DOHH2 (cell line): ENCODE results near the gene CDKL4.

Source experiments
- H3F3A ChIP-seq: fragments of 200-600 bp; sonication (generic), shearing (Covaris generic); 2 replicates; pipeline ENCODE4 v1.6.0; 2016; ENCODE audit warnings: antibody characterized with exemption, mild to moderate bottlenecking; ENCODE audit not compliant: control insufficient read depth, insufficient read depth
- H3K27ac ChIP-seq: fragments of 200-600 bp; sonication (generic); 2 replicates; pipeline ENCODE4 v1.5.1; 2014; ENCODE audit warnings: low read depth, mild to moderate bottlenecking, low read length, moderate library complexity
- H3K27me3 ChIP-seq: fragments of 200-600 bp; sonication (generic); 2 replicates; pipeline ENCODE4 v1.6.1; 2014; ENCODE audit warnings: mild to moderate bottlenecking, low read length, mixed read lengths; ENCODE audit not compliant: control insufficient read depth
- H3K36me3 ChIP-seq: fragments of 200-600 bp; sonication (generic); 2 replicates; pipeline ENCODE4 v1.6.1; 2014; ENCODE audit warnings: mild to moderate bottlenecking, low read length, moderate library complexity, mixed read lengths; ENCODE audit not compliant: control insufficient read depth
- H3K4me1 ChIP-seq: fragments of 200-600 bp; sonication (generic); 2 replicates; pipeline ENCODE4 v1.6.1; 2014; ENCODE audit warnings: mild to moderate bottlenecking, low read length, mixed read lengths; ENCODE audit not compliant: control insufficient read depth
- H3K4me2 ChIP-seq: fragments of 200-600 bp; sonication (generic); 2 replicates; pipeline ENCODE4 v1.6.0; 2014; ENCODE audit warnings: mild to moderate bottlenecking, low read length, moderate library complexity
- H3K4me3 ChIP-seq: fragments of 200-600 bp; sonication (generic); 2 replicates; pipeline ENCODE4 v1.5.1; 2014; ENCODE audit warnings: mild to moderate bottlenecking, low read length, mixed read lengths
- H3K79me2 ChIP-seq: fragments of 200-600 bp; sonication (generic); 2 replicates; pipeline ENCODE4 v1.6.1; 2014; ENCODE audit warnings: mild to moderate bottlenecking, low read length, mixed read lengths; ENCODE audit not compliant: control insufficient read depth
- H3K9me2 ChIP-seq: fragments of 200-600 bp; sonication (generic); replicated peaks from 2 replicates; pipeline ENCODE4 v1.6.1; 2014; ENCODE audit warnings: mild to moderate bottlenecking, low read length, mixed read lengths; ENCODE audit not compliant: control insufficient read depth
- H3K9me3 ChIP-seq: fragments of 200-600 bp; sonication (generic); 2 replicates; pipeline ENCODE4 v1.6.1; 2014; ENCODE audit warnings: antibody characterized with exemption, low read length, mixed read lengths; ENCODE audit not compliant: control insufficient read depth, insufficient read depth
- H4K20me1 ChIP-seq: fragments of 200-600 bp; sonication (generic); 2 replicates; pipeline ENCODE4 v1.6.0; 2014; ENCODE audit warnings: low read depth, mild to moderate bottlenecking, antibody characterized with exemption, low read length, moderate library complexity; ENCODE audit not compliant: control insufficient read depth, insufficient read depth
- EZH2phosphoT487 ChIP-seq: fragments of 200-600 bp; sonication (generic); IDR thresholded peaks from 2 replicates; pipeline ENCODE4 v1.6.1; 2017; ENCODE audit warnings: borderline replicate concordance, mild to moderate bottlenecking, antibody characterized with exemption, low read length, moderate library complexity, mixed read lengths
- TF ChIP-seq, protein P1 (sequence below): fragments of 200-600 bp; sonication (generic); IDR thresholded peaks from one replicate; pipeline ENCODE4 v1.5.1; 2014; ENCODE audit warnings: antibody characterized with exemption, mild to moderate bottlenecking, low read depth, low read length; ENCODE audit not compliant: poor library complexity, severe bottlenecking

The CDKL4 gene

DNA sequence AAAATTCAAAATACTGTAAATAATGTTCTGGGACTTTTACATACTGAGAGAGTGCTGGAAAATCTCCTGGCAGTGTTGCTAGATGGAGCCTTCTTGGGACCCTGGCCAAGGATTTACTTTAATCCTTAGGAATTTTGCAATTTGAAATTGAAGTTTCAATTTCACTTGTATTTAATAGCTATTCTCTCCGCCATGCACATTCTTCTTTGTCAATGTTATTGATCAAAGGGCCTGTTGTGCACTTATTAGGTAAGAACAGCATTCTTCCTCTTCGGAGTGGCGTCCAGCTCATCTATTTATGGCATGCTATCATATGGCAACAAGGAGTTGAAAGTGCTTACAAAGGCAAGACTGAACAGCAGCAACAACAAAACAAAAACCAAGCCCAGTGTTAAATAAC is 82.8 kb downstream of the CDKL4 start:
- Histone ChIP-seq H4K20me1 (no peaks in the 10 kb centered on the region), H3K4me3 (no peak overlapping the region), H3K36me3 (no peaks in the 10 kb centered on the region), H3K27ac (no peak overlapping the region), H3K27me3 (no peaks in the 10 kb centered on the region), H3K9me2 (no peaks in the 10 kb centered on the region), H3K9me3 (no peaks in the 10 kb centered on the region), H3F3A (no peaks in the 10 kb centered on the region), H3K79me2 (no peaks in the 10 kb centered on the region), H3K4me1 (no peaks in the 10 kb centered on the region), H3K4me2 (no peak overlapping the region)
- TF ChIP-seq, protein P1, sequence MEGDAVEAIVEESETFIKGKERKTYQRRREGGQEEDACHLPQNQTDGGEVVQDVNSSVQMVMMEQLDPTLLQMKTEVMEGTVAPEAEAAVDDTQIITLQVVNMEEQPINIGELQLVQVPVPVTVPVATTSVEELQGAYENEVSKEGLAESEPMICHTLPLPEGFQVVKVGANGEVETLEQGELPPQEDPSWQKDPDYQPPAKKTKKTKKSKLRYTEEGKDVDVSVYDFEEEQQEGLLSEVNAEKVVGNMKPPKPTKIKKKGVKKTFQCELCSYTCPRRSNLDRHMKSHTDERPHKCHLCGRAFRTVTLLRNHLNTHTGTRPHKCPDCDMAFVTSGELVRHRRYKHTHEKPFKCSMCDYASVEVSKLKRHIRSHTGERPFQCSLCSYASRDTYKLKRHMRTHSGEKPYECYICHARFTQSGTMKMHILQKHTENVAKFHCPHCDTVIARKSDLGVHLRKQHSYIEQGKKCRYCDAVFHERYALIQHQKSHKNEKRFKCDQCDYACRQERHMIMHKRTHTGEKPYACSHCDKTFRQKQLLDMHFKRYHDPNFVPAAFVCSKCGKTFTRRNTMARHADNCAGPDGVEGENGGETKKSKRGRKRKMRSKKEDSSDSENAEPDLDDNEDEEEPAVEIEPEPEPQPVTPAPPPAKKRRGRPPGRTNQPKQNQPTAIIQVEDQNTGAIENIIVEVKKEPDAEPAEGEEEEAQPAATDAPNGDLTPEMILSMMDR, result no peak
- no peak for TF ChIP-seq EZH2phosphoT487

DNA sequence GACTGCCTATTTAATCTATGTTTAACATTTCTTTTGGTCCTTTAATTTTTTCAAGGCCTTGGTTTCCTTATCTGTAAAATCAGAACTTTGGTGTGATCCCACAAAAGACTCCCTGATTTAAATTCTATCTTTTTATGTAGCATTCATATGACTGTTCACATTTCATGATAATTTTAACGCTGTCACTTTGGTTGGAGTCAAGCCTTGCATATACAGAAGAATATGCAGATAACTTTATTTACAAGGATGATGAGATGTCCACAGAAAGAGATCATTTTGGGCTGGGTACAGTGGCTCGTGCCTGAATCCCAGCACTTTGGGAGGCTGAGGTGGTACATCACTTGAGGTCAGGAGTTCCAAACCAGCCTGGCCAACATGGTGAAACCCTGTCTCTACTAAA is 84.5 kb downstream of the CDKL4 start:
- Histone ChIP-seq H3K4me3 (no peak overlapping the region), H3K36me3 (no peaks in the 10 kb centered on the region), H3K27ac (no peak overlapping the region), H3K9me3 (no peaks in the 10 kb centered on the region), H3K79me2 (no peaks in the 10 kb centered on the region), H3K27me3 (no peaks in the 10 kb centered on the region), H3F3A (no peaks in the 10 kb centered on the region), H3K4me2 (no peak overlapping the region), H3K4me1 (no peaks in the 10 kb centered on the region), H3K9me2 (no peaks in the 10 kb centered on the region), H4K20me1 (no peaks in the 10 kb centered on the region)
- TF ChIP-seq, protein P1, result no peak
- no peak for TF ChIP-seq EZH2phosphoT487

GRCh38 chr2:39158351-39158750 is 85.4 kb downstream of the CDKL4 start:
- Histone ChIP-seq H4K20me1 (no peaks in the 10 kb centered on the region), H3K4me3 (no peak overlapping the region), H3K4me1 (no peaks in the 10 kb centered on the region), H3F3A (no peaks in the 10 kb centered on the region), H3K4me2 (no peak overlapping the region), H3K27me3 (no peaks in the 10 kb centered on the region), H3K9me3 (no peaks in the 10 kb centered on the region), H3K36me3 (no peaks in the 10 kb centered on the region), H3K9me2 (no peaks in the 10 kb centered on the region), H3K79me2 (no peaks in the 10 kb centered on the region), H3K27ac (no peak overlapping the region)
- TF ChIP-seq, protein P1, result no peak
- TF ChIP-seq EZH2phosphoT487, result no peak

- Histone ChIP-seq H3K27ac (no peak overlapping the region), H3K4me3 (no peak overlapping the region), H3K36me3 (no peaks in the 10 kb centered on the region), H3K4me2 (no peak overlapping the region), H3K27me3 (no peaks in the 10 kb centered on the region), H3K79me2 (no peaks in the 10 kb centered on the region), H3K9me3 (no peaks in the 10 kb centered on the region), H3K9me2 (no peaks in the 10 kb centered on the region), H3F3A (no peaks in the 10 kb centered on the region), H4K20me1 (no peaks in the 10 kb centered on the region), H3K4me1 (no peaks in the 10 kb centered on the region)
- TF ChIP-seq EZH2phosphoT487, result no peak
- TF ChIP-seq, protein P1, result no peak
Observed at GRCh38 chr2:39156846-39157245, 86.9 kb downstream of the CDKL4 start.
